ENCODE measurements around the gene TCP11L1. TPM values are rescaled to one million over a fixed set of nuclear protein-coding genes. Genes with fewer than 3 reads are reported as not detected.
"Not testable (repeated sequence)": the region's sequence is repeated elsewhere in the genome, so short reads cannot be mapped to it uniquely, and the experiment has no call there.

TCP11L1 gene
- total RNA-seq, 1 experiment from 2014 or later = 44.5 TPM

DNA sequence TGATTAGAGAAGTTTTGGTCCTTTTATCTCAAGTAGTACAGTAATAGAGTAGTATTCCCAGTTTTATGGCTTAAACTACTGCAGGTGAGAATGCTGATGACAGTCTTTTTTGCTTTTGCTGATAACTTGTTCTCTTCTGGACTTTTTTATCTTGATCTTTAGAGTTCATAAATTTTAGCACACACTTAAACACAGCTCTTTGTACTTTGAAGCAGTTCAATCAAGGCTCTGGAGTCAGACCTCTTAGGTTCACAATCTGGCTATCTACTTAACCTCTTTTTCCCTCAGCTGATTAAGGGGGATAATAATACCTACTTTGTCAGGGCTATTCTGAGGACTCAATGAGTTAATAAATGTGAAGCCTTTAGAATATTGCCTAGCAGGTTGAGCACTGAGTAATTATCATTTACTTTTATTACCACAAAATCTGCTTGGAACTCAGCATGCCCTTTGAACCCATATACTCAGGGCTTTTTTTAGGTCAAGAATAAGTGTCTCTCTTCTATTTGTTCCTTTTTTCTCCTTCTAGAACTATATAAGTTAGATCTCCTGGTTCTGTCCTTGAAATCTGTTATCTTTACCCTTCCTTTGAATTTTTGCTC is 70.0 kb downstream of the TCP11L1 start:
- no peak for DNase-seq (ENCODE audit: low spot score)
- ChIA-PET CTCF (no interaction called here), POLR2A (ENCODE audit: low non-redundant PET) (no interaction called here)
- no peak overlapping the region for H3K27ac ChIP-seq (ENCODE audit: low read depth, low read length, poor library complexity, severe bottlenecking)
- no peaks in the 10 kb centered on the region for H3K9me3 ChIP-seq (ENCODE audit: low read depth, low read length, poor library complexity, severe bottlenecking)
- H3K4me3 ChIP-seq (ENCODE audit: low read depth, low read length, poor library complexity, severe bottlenecking) = no peak overlapping the region
- no peaks in the 10 kb centered on the region for H3K27me3 ChIP-seq (replicated peaks; ENCODE audit: insufficient read depth, low read depth, low read length, poor library complexity)
- TF ChIP-seq, protein P1, sequence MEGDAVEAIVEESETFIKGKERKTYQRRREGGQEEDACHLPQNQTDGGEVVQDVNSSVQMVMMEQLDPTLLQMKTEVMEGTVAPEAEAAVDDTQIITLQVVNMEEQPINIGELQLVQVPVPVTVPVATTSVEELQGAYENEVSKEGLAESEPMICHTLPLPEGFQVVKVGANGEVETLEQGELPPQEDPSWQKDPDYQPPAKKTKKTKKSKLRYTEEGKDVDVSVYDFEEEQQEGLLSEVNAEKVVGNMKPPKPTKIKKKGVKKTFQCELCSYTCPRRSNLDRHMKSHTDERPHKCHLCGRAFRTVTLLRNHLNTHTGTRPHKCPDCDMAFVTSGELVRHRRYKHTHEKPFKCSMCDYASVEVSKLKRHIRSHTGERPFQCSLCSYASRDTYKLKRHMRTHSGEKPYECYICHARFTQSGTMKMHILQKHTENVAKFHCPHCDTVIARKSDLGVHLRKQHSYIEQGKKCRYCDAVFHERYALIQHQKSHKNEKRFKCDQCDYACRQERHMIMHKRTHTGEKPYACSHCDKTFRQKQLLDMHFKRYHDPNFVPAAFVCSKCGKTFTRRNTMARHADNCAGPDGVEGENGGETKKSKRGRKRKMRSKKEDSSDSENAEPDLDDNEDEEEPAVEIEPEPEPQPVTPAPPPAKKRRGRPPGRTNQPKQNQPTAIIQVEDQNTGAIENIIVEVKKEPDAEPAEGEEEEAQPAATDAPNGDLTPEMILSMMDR (conservative IDR thresholded peaks at IDR 0.05; ENCODE audit: low read depth, low read length) = no peak
- intact Hi-C loops (cut with micrococcal nuclease; ENCODE audit: unreplicated experiment) = no loop called here
- BruUV-seq (replicated peaks) = no TSS peak
- H3K36me3 ChIP-seq (ENCODE audit: insufficient read depth, low read length, poor library complexity, severe bottlenecking) = no peaks in the 10 kb centered on the region
- H3K4me1 ChIP-seq (ENCODE audit: insufficient read depth, low read length, poor library complexity, severe bottlenecking) = no peaks in the 10 kb centered on the region

DNA sequence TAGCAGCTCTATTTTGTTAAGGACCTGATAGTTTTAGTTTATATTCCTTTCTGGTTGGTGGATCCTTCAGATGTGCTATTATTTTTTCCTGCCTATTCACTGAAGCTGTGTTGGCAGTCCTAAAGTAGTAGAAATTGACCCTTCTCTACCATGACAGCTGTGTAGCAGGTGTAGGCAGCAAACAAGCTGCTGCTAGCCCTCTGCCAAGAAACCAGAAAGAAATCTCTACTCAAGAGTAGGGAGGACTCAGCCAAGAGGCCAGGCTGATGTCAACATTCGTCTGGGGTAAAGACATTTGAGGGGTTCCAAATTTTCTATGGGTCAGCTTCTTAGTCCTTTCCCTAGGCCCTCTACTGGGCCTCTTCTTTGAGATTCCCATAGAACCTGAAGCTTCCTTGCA is 70.7 kb downstream of the TCP11L1 start:
- ChIA-PET CTCF (no interaction called here), POLR2A (ENCODE audit: low non-redundant PET) (no interaction called here)
- no TSS peak for BruUV-seq (replicated peaks)
- no peak for DNase-seq (ENCODE audit: low spot score)
- H3K36me3 ChIP-seq (ENCODE audit: insufficient read depth, low read length, poor library complexity, severe bottlenecking) = no peaks in the 10 kb centered on the region
- H3K27ac ChIP-seq (ENCODE audit: low read depth, low read length, poor library complexity, severe bottlenecking) = no peak overlapping the region
- H3K4me1 ChIP-seq (ENCODE audit: insufficient read depth, low read length, poor library complexity, severe bottlenecking) = no peaks in the 10 kb centered on the region
- H3K27me3 ChIP-seq (replicated peaks; ENCODE audit: insufficient read depth, low read depth, low read length, poor library complexity) = no peaks in the 10 kb centered on the region
- H3K4me3 ChIP-seq (ENCODE audit: low read depth, low read length, poor library complexity, severe bottlenecking) = no peak overlapping the region
- TF ChIP-seq, protein P1 (conservative IDR thresholded peaks at IDR 0.05; ENCODE audit: low read depth, low read length) = no peak
- no peak for TF ChIP-seq EZH2 (IDR thresholded peaks at IDR 0.05; ENCODE audit: borderline replicate concordance, low read depth, low read length, poor library complexity, severe bottlenecking)
- no peaks in the 10 kb centered on the region for H3K9me3 ChIP-seq (ENCODE audit: low read depth, low read length, poor library complexity, severe bottlenecking)
- intact Hi-C loops (cut with micrococcal nuclease; ENCODE audit: unreplicated experiment) = no loop called here

DNA sequence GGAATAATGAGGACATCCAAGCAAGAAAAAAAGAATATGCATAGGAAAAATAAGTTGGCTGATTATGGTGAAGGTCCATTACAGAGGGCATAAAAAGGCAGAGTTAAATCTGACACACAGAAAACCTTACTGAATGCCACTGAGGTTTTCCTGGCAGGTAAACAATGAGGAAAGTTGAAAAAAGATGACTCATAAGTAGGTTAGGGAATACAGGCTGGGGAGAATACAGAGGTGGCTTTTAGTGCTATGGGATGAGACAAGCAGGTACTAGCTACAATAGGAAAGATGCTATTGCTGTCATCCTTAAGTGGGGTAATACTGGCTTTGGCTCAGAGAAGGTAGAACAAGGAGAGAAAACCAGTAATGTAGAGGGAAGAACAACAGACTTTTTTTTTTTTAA is 77.2 kb downstream of the TCP11L1 start:
- no peaks in the 10 kb centered on the region for H3K9me3 ChIP-seq (ENCODE audit: low read depth, low read length, poor library complexity, severe bottlenecking)
- no peaks in the 10 kb centered on the region for H3K36me3 ChIP-seq (ENCODE audit: insufficient read depth, low read length, poor library complexity, severe bottlenecking)
- intact Hi-C loops (cut with micrococcal nuclease; ENCODE audit: unreplicated experiment) = no loop called here
- ChIA-PET POLR2A (ENCODE audit: low non-redundant PET) (no interaction called here), CTCF (no interaction called here)
- no peaks in the 10 kb centered on the region for H3K27me3 ChIP-seq (replicated peaks; ENCODE audit: insufficient read depth, low read depth, low read length, poor library complexity)
- H3K4me1 ChIP-seq (ENCODE audit: insufficient read depth, low read length, poor library complexity, severe bottlenecking) = peaks cover 7% of the 10 kb centered on the region
- H3K27ac ChIP-seq (ENCODE audit: low read depth, low read length, poor library complexity, severe bottlenecking) = no peak overlapping the region
- TF ChIP-seq, protein P1 (conservative IDR thresholded peaks at IDR 0.05; ENCODE audit: low read depth, low read length) = no peak
- no peak for TF ChIP-seq EZH2 (IDR thresholded peaks at IDR 0.05; ENCODE audit: borderline replicate concordance, low read depth, low read length, poor library complexity, severe bottlenecking)
- no TSS peak for BruUV-seq (replicated peaks)
- no peak overlapping the region for H3K4me3 ChIP-seq (ENCODE audit: low read depth, low read length, poor library complexity, severe bottlenecking)
- DNase-seq (ENCODE audit: low spot score) = no peak

DNA sequence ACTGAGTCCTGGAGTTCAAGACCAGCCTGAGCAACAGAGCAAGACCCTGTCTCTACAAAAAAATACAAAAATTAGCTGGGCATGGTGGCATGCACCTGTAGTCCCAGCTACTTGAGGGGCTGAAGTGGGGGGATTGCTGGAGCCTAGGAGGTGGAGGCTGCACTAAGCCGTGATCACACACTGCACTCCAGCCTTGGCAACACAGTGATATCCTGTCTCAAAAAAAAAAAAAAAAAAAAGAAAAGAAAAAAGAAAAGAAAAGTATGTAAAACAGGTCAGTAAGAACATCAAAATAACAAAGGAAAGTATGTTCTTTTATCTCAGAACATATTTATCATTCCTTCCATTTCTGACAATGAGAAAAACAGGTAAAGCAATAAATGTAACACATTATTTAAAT is 83.3 kb downstream of the TCP11L1 start:
- H3K9me3 ChIP-seq (ENCODE audit: low read depth, low read length, poor library complexity, severe bottlenecking); BruUV-seq (replicated peaks); intact Hi-C loops (cut with micrococcal nuclease; ENCODE audit: unreplicated experiment); H3K27me3 ChIP-seq (replicated peaks; ENCODE audit: insufficient read depth, low read depth, low read length, poor library complexity); DNase-seq (ENCODE audit: low spot score); H3K4me3 ChIP-seq (ENCODE audit: low read depth, low read length, poor library complexity, severe bottlenecking); CTCF ChIA-PET; POLR2A ChIA-PET (ENCODE audit: low non-redundant PET); H3K27ac ChIP-seq (ENCODE audit: low read depth, low read length, poor library complexity, severe bottlenecking): not testable (repeated sequence)
- H3K36me3 ChIP-seq (ENCODE audit: insufficient read depth, low read length, poor library complexity, severe bottlenecking) = peaks cover 10% of the 10 kb centered on the region
- peaks cover 10% of the 10 kb centered on the region for H3K4me1 ChIP-seq (ENCODE audit: insufficient read depth, low read length, poor library complexity, severe bottlenecking)
